ENCODE data around the gene NFATC2.
A peak's percentile ranks its signal among the peaks of the same experiment; 100 is the strongest.

NFATC2 gene

GRCh38 chr20:51354191-51354768, 188.2 kb downstream of the NFATC2 start:
- no peak overlapping the region for H3K27ac ChIP-seq (ENCODE audit: extremely low read depth, low read depth, low read length)
- no peaks in the 10 kb centered on the region for H3K36me3 ChIP-seq (ENCODE audit: control insufficient read depth in 2 of 2, insufficient read depth in 1 of 2, low read length in 2 of 2)
- H3K4me1 ChIP-seq (ENCODE audit: control insufficient read depth, insufficient read depth, low read length), result no peaks in the 10 kb centered on the region
- TF ChIP-seq ZFHX2 (tag by site-specific recombination; conservative IDR thresholded peaks at IDR 0.05) (peak; percentile 17; the same call in 1 of the 2 replicates), ZNF776 (tag by site-specific recombination; IDR thresholded peaks at IDR 0.05; ENCODE audit: borderline replicate concordance) (no peak), ZNF843 (tag by site-specific recombination; IDR thresholded peaks at IDR 0.05) (no peak)
- H3K9me3 ChIP-seq (ENCODE audit: control insufficient read depth, insufficient read depth, low read depth, low read length), result no peaks in the 10 kb centered on the region
- H3K4me3 ChIP-seq (ENCODE audit: low read depth, low read length), result no peak overlapping the region
- ChIA-PET POLR2A (interaction anchor here (0.6 to 0.9 kb wide), 3 partner anchors 241 to 424 kb away, joined by 3 to 5 read pairs (median 3); partner anchors contain the start of gene ADNP), CTCF (interaction anchor here (0.7 to 1.9 kb wide), 5 partner anchors 14 to 147 kb away, joined by 3 to 7 read pairs (median 4); no protein-coding TSS in a partner anchor)

GRCh38 chr20:51353491-51353890, 189.0 kb downstream of the NFATC2 start:
- Histone ChIP-seq H3K36me3 (ENCODE audit: control insufficient read depth in 2 of 2, insufficient read depth in 1 of 2, low read length in 2 of 2) (no peaks in the 10 kb centered on the region), H3K4me1 (ENCODE audit: control insufficient read depth, insufficient read depth, low read length) (no peaks in the 10 kb centered on the region), H3K27ac (ENCODE audit: extremely low read depth, low read depth, low read length) (no peak overlapping the region), H3K4me3 (ENCODE audit: low read depth, low read length) (no peak overlapping the region), H3K9me3 (ENCODE audit: control insufficient read depth, insufficient read depth, low read depth, low read length) (no peaks in the 10 kb centered on the region)
- CTCF ChIA-PET, result no interaction called here
- no peak for TF ChIP-seq ZNF221 (tag by site-specific recombination; IDR thresholded peaks at IDR 0.05; ENCODE audit: borderline replicate concordance)
- no peak for TF ChIP-seq SP2 (tag by site-specific recombination; IDR thresholded peaks at IDR 0.05)
- TF ChIP-seq KLF9 (tag by site-specific recombination; IDR thresholded peaks at IDR 0.05; ENCODE audit: low read depth), result no peak
- TF ChIP-seq KLF1 (tag by site-specific recombination; IDR thresholded peaks at IDR 0.05), result no peak
- no peak for TF ChIP-seq ZFP69B (tag by site-specific recombination; IDR thresholded peaks at IDR 0.05)
- TF ChIP-seq ZNF488 (tag by site-specific recombination; IDR thresholded peaks at IDR 0.05), result no peak
- TF ChIP-seq PRDM10 (tag by site-specific recombination; IDR thresholded peaks at IDR 0.05), result no peak
- no peak for TF ChIP-seq ZNF366 (tag by site-specific recombination; conservative IDR thresholded peaks at IDR 0.05)
- no peak for TF ChIP-seq EGR2 (tag by site-specific recombination; IDR thresholded peaks at IDR 0.05; ENCODE audit: low read depth)
- no peak for TF ChIP-seq ZNF768 (tag by site-specific recombination; IDR thresholded peaks at IDR 0.05)
- no peak for TF ChIP-seq ZNF670 (tag by site-specific recombination; IDR thresholded peaks at IDR 0.05; ENCODE audit: low read depth)
- no peak for TF ChIP-seq PRDM1 (tag by site-specific recombination; IDR thresholded peaks at IDR 0.05)
- no peak for TF ChIP-seq KLF17 (tag by site-specific recombination; IDR thresholded peaks at IDR 0.05)
- no peak for TF ChIP-seq ZNF843 (tag by site-specific recombination; IDR thresholded peaks at IDR 0.05)
- TF ChIP-seq MYNN (tag by site-specific recombination; IDR thresholded peaks at IDR 0.05; ENCODE audit: borderline replicate concordance), result no peak
- TF ChIP-seq ZNF624 (tag by site-specific recombination; IDR thresholded peaks at IDR 0.05), result no peak
- TF ChIP-seq ZNF654 (tag by site-specific recombination; IDR thresholded peaks at IDR 0.05; ENCODE audit: low read depth), result no peak
- TF ChIP-seq HOXC10 (CRISPR knock-in tag; IDR thresholded peaks at IDR 0.05), result no peak
- POLR2A ChIA-PET, result interaction anchor here (0.6 kb wide), 1 partner anchor 309 kb away, joined by 3 read pairs; no protein-coding TSS in a partner anchor

Measured in HEK293 (cell line).